HepG2 (cell line): ENCODE results near the gene RNF150. TPM values are rescaled to one million over a fixed set of nuclear protein-coding genes. Genes with fewer than 3 reads are reported as not detected.

Experiments used
- ATAC-seq: fragments of 200-7000 bp; cut with Tn5 transposase; 3 replicates; pipeline ENCODE4 v1.9.1; 2020; ENCODE audit warnings: mild to moderate bottlenecking, moderate library complexity
- BruUV-seq: library from RNA; stranded (reverse); fragments of 400-500 nt; replicated peaks from 2 replicates; lab custom pipeline; 2021; lab: Mats Ljungman, UMichigan
- CTCF ChIA-PET: fragments of 300-600 bp; formaldehyde crosslinking; extraction: SDS; loops from one replicate; lab custom pipeline; 2021; ENCODE audit warnings: low total read pairs, inconsistent platforms, low intra/inter-chr PET ratio; lab: Yijun Ruan, JAX
- POLR2A ChIA-PET: fragments of 350-600 bp; sonication (Branson Sonifier 250); formaldehyde crosslinking; loops from one replicate; lab custom pipeline; 2020; ENCODE audit warnings: antibody characterized with exemption, inconsistent platforms; lab: Yijun Ruan, JAX
- DNase-seq: peaks from one replicate; pipeline ENCODE4 v3.0.0-alpha.2; 2015; ENCODE audit warnings: low spot score
- FAIRE-seq: peaks from 3 replicates; lab custom pipeline; 2011; peaks lifted over from hg19 to GRCh38; lab: Jason Lieb, UNC
- H2AFZ ChIP-seq: one replicate; pipeline ENCODE4 v1.6.1; 2011; ENCODE audit warnings: low read length, inconsistent platforms
- H3K27ac ChIP-seq: fragments of 300-600 bp; 3 replicates; pipeline ENCODE4 v1.8.0; 2011; ENCODE audit warnings: mixed run types, mild to moderate bottlenecking, mixed read lengths, low read length, inconsistent platforms; ENCODE audit not compliant: insufficient read depth; ENCODE audit errors: extremely low read length
- H3K27me3 ChIP-seq, 2 experiments: fragments of 200-600 bp in 1 of 2; 2 replicates in 1 of 2; 3 replicates in 1 of 2; pipeline versions ENCODE4 v1.6.0 to v1.8.0; 2011; ENCODE audit warnings: low read length in 2 of 2, mild to moderate bottlenecking in 2 of 2, moderate library complexity in 2 of 2, inconsistent platforms in 1 of 2; ENCODE audit not compliant: insufficient read depth in 2 of 2, control insufficient read depth in 1 of 2
- H3K36me3 ChIP-seq, 2 experiments: fragments of 200-600 bp in 1 of 2; replicated peaks in 1 of 2; 2 replicates in 1 of 2; 3 replicates in 1 of 2; pipeline versions ENCODE4 v1.5.1 to v1.8.0; 2011; ENCODE audit warnings: low read length in 2 of 2, inconsistent platforms in 1 of 2; ENCODE audit not compliant: insufficient read depth in 2 of 2, control insufficient read depth in 1 of 2
- H3K4me1 ChIP-seq: 2 replicates; pipeline ENCODE4 v1.5.1; 2012; ENCODE audit warnings: low read length, inconsistent platforms; ENCODE audit not compliant: insufficient read depth
- H3K4me2 ChIP-seq: 2 replicates; pipeline ENCODE4 v1.6.0; 2011; ENCODE audit warnings: low read depth, low read length, inconsistent platforms
- H3K4me3 ChIP-seq, 3 experiments: fragments of 200-600 bp in 1 of 3; sonication (generic), shearing (Covaris generic) in 1 of 3; replicated peaks in 1 of 3; 2 replicates each; pipeline ENCODE4 v1.5.1; 2011 to 2016; ENCODE audit warnings: low read length in 3 of 3, inconsistent platforms in 2 of 3, low read depth in 2 of 3, mild to moderate bottlenecking in 2 of 3, control low read depth in 1 of 3, mixed read lengths in 1 of 3; ENCODE audit not compliant: insufficient read depth in 1 of 3
- H3K79me2 ChIP-seq: one replicate; pipeline ENCODE4 v1.6.1; 2011; ENCODE audit warnings: low read length, inconsistent platforms; ENCODE audit not compliant: insufficient read depth
- H3K9ac ChIP-seq: 2 replicates; pipeline ENCODE4 v1.6.0; 2011; ENCODE audit warnings: mild to moderate bottlenecking, low read depth, low read length, inconsistent platforms; ENCODE audit not compliant: insufficient read depth
- H3K9me3 ChIP-seq: 2 replicates; pipeline ENCODE4 v1.5.1; 2012; ENCODE audit warnings: mild to moderate bottlenecking, low read length
- H4K20me1 ChIP-seq: 2 replicates; pipeline ENCODE4 v1.6.0; 2011; ENCODE audit warnings: inconsistent platforms, mild to moderate bottlenecking, low read length, moderate library complexity; ENCODE audit not compliant: insufficient read depth
- ARNT ChIP-seq: fragments of 450-650 bp; IDR thresholded peaks from 2 replicates; pipeline ENCODE4 v1.6.1; 2017
- CAMTA2 ChIP-seq: sonication (generic); formaldehyde crosslinking; IDR thresholded peaks from 2 replicates; pipeline ENCODE4 v1.4.0; 2020; ENCODE audit warnings: mild to moderate bottlenecking, missing genetic modification reagents, borderline replicate concordance
- FOXO1 ChIP-seq: sonication (generic); formaldehyde crosslinking; IDR thresholded peaks from 2 replicates; pipeline ENCODE4 v1.4.0; 2020; ENCODE audit warnings: missing genetic modification reagents
- GABPB1 ChIP-seq: IDR thresholded peaks from 2 replicates; pipeline ENCODE4 v1.6.1; 2016; ENCODE audit warnings: mild to moderate bottlenecking, missing genetic modification reagents, moderate library complexity, missing compliant biosample characterization
- IRX3 ChIP-seq: sonication (generic); formaldehyde crosslinking; IDR thresholded peaks from 2 replicates; pipeline ENCODE4 v1.8.1; 2023; ENCODE audit warnings: mild to moderate bottlenecking, low read depth, missing genetic modification reagents, borderline replicate concordance
- RNF219 ChIP-seq: sonication (generic); formaldehyde crosslinking; IDR thresholded peaks from 2 replicates; pipeline ENCODE4 v1.5.0; 2020; ENCODE audit warnings: mild to moderate bottlenecking, missing genetic modification reagents
- STAT5B ChIP-seq: sonication (generic); formaldehyde crosslinking; IDR thresholded peaks from 2 replicates; pipeline ENCODE4 v1.4.0; 2020; ENCODE audit warnings: missing genetic modification reagents
- TERF1 ChIP-seq: sonication (generic); formaldehyde crosslinking; IDR thresholded peaks from 2 replicates; pipeline ENCODE4 v1.8.0; 2022; ENCODE audit warnings: mild to moderate bottlenecking, missing genetic modification reagents, moderate library complexity
- ZBTB38 ChIP-seq: sonication (generic); formaldehyde crosslinking; IDR thresholded peaks from 2 replicates; pipeline ENCODE4 v1.5.1; 2020; ENCODE audit warnings: mild to moderate bottlenecking, missing genetic modification reagents
- ZNF205 ChIP-seq: IDR thresholded peaks from 2 replicates; pipeline ENCODE4 v1.6.1; 2018; ENCODE audit warnings: missing biosample characterization, missing genetic modification reagents
- ZNF788 ChIP-seq: sonication (generic); formaldehyde crosslinking; IDR thresholded peaks from 2 replicates; pipeline ENCODE4 v1.5.0; 2020; ENCODE audit warnings: mild to moderate bottlenecking, missing genetic modification reagents, borderline replicate concordance
- ZSCAN30 ChIP-seq: sonication (generic); formaldehyde crosslinking; IDR thresholded peaks from 2 replicates; pipeline ENCODE4 v1.5.0; 2020; ENCODE audit warnings: mild to moderate bottlenecking, missing genetic modification reagents
- WGBS: methylation state at CpG from one replicate; pipeline ENCODE4 v1.1.6; 2017; ENCODE audit warnings: low lambda C conversion rate; 5-methylcytosine and 5-hydroxymethylcytosine counted together
- in situ Hi-C: cut with HindIII; loops from 2 replicates; pipeline ENCODE4 v1.10.0; 2017; ENCODE audit warnings: low pct_unique_long_range_greater_than_20kb; ENCODE audit not compliant: extremely low pct_ligation_motif_present
- intact Hi-C: fragments of 100-400 bp; cut with micrococcal nuclease; formaldehyde crosslinking; loops from one replicate; pipeline ENCODE4 v1.10.0; 2022; ENCODE audit not compliant: unreplicated experiment
- polyA plus RNA-seq, 8 experiments: library from polyadenylated mRNA; depleted of rRNA in 3 of 8; stranded (reverse) in 7 of 8; unstranded in 1 of 8; fragments of >200 nt; fragmentation: Illumina TruSeq in 4 of 8; extraction: Trizol in 4 of 8; gene quantifications; 2 replicates each; pipeline versions ENCODE4 v1.2.1 to v1.2.3, GENCODE V29; 2011 to 2016; ENCODE audit warnings: low read depth in 4 of 8, missing spikeins in 1 of 8, mixed read lengths in 1 of 8; ENCODE audit not compliant: insufficient read depth in 1 of 8
- total RNA-seq, 5 experiments: library from RNA; depleted of rRNA; stranded (reverse); fragments of >200 nt; fragmentation: Illumina TruSeq; extraction: Trizol; gene quantifications; 2 replicates each; pipeline ENCODE4 v1.2.3, GENCODE V29; 2016; ENCODE audit warnings: low read depth in 1 of 5

RNF150 gene
- total and polyA plus RNA-seq, 2 of the 13 experiments (the other 11 are each of a cell fraction or from before 2014, with no cell fraction given) = 0.02 to 0.03 TPM

GRCh38 chr4:141038428-141038827, 94.8 kb downstream of the RNF150 start:
- POLR2A ChIA-PET = no interaction called here
- no peaks in the 10 kb centered on the region for H3K9me3 ChIP-seq
- WGBS = 9% methylated on average over 3 of the region's 3 CpGs
- no peaks in the 10 kb centered on the region for H3K79me2 ChIP-seq
- no peak overlapping the region for H3K4me3 ChIP-seq
- H3K27me3 ChIP-seq = no peaks in the 10 kb centered on the region
- H3K36me3 ChIP-seq = no peaks in the 10 kb centered on the region
- intact Hi-C loops = no loop called here
- no peak overlapping the region for H2AFZ ChIP-seq
- H3K27ac ChIP-seq = no peak overlapping the region
- ATAC-seq (no peak), DNase-seq (no peak)
- no peak overlapping the region for H3K9ac ChIP-seq
- H3K4me1 ChIP-seq = no peaks in the 10 kb centered on the region
- H4K20me1 ChIP-seq = no peaks in the 10 kb centered on the region
- CTCF ChIA-PET = no interaction called here
- no peak overlapping the region for H3K4me2 ChIP-seq
- no TSS peak for BruUV-seq
- in situ Hi-C loops = no loop called here
- TF ChIP-seq FOXO1 (no peak), ZNF788 (CRISPR knock-in tag) (no peak), STAT5B (no peak), ZNF205 (CRISPR knock-in tag) (no peak), ARNT (no peak), ZBTB38 (no peak), GABPB1 (CRISPR knock-in tag) (no peak), ZSCAN30 (CRISPR knock-in tag) (no peak), RNF219 (CRISPR knock-in tag) (no peak), TERF1 (no peak), IRX3 (CRISPR knock-in tag) (no peak), CAMTA2 (CRISPR knock-in tag) (no peak)
- TF ChIP-seq, all 625 proteins: peak for 0
- no peak for FAIRE-seq
